Sigmoid colon (tissue), 7 donors: ENCODE results near the gene FIG4. TPM values are rescaled to one million over a fixed set of nuclear protein-coding genes. Genes with fewer than 3 reads are reported as not detected.

Experiments
- DNase-seq: peaks from one replicate; pipeline ENCODE4 v3.0.0-alpha.2; 2019
- H3K27ac ChIP-seq, 4 donors: fragments of 200-600 bp; sonication (generic); one replicate each; pipeline ENCODE4 v1.5.1; 2016 to 2019; ENCODE audit warnings: mild to moderate bottlenecking in 1 of 4
- H3K27me3 ChIP-seq, 3 donors: fragments of 200-600 bp; sonication (generic); one replicate each; pipeline ENCODE4 v1.5.1; 2019; ENCODE audit warnings: mild to moderate bottlenecking in 1 of 3
- H3K36me3 ChIP-seq, 4 donors: fragments of 200-600 bp; sonication (generic); one replicate each; pipeline ENCODE4 v1.5.1; 2016 to 2019
- H3K4me1 ChIP-seq, 4 donors: fragments of 200-600 bp; sonication (generic); one replicate each; pipeline ENCODE4 v1.5.1; 2017 to 2019
- H3K4me3 ChIP-seq, 4 donors: fragments of 200-600 bp; sonication (generic); one replicate each; pipeline ENCODE4 v1.5.1; 2017 to 2019; ENCODE audit warnings: mild to moderate bottlenecking in 2 of 4, moderate library complexity in 1 of 4
- H3K9me3 ChIP-seq, 4 donors: fragments of 200-600 bp in 3 of 4; sonication (generic) in 3 of 4; one replicate each; pipeline versions ENCODE4 v1.5.1 to v1.6.1; 2013 to 2019
- CTCF ChIP-seq, 4 experiments: fragments of 450-650 bp in 3 of 4; fragments of 200-600 bp in 1 of 4; IDR thresholded peaks; one replicate each; pipeline ENCODE4 v1.5.1; 2016 to 2019; ENCODE audit warnings: antibody characterized with exemption in 4 of 4, mild to moderate bottlenecking in 3 of 4, moderate library complexity in 2 of 4
- EP300 ChIP-seq, 4 donors: sonication (generic); formaldehyde crosslinking; IDR thresholded peaks; one replicate each; pipeline ENCODE4 v1.6.1; 2017; ENCODE audit warnings: antibody characterized with exemption in 4 of 4
- POLR2A ChIP-seq, 2 donors: fragments of 450-650 bp; IDR thresholded peaks; one replicate each; pipeline ENCODE4 v1.6.1; 2016; ENCODE audit warnings: antibody characterized with exemption in 2 of 2, mild to moderate bottlenecking in 2 of 2, moderate library complexity in 2 of 2
- POLR2AphosphoS5 ChIP-seq, 4 donors: sonication (generic); formaldehyde crosslinking; IDR thresholded peaks; one replicate each; pipeline ENCODE4 v1.6.1; 2017; ENCODE audit warnings: antibody characterized with exemption in 4 of 4
- WGBS, 2 donors: extraction: QIAGEN DNeasy Blood & Tissue Kit; methylation state at CpG; one replicate each; pipeline ENCODE4 v1.1.7; 2013; 5-methylcytosine and 5-hydroxymethylcytosine counted together
- intact Hi-C: fragments of 100-400 bp; cut with DNase I; formaldehyde crosslinking; loops from one replicate; pipeline ENCODE4 v1.15.1; 2023
- polyA plus RNA-seq, 3 donors: library from polyadenylated mRNA; stranded (reverse); fragments of 200-250 nt; gene quantifications; one replicate each; pipeline ENCODE4 v1.2.3, GENCODE V29; 2013
- total RNA-seq, 4 donors: library from RNA; depleted of rRNA; stranded (reverse); fragments of >200 nt; gene quantifications; one replicate each; pipeline ENCODE4 v1.1.0, GENCODE V29; 2016
- donor health status: healthy with polysubstance abuse.
- donor health status: Bipolar disorder and iron deficiency.
- donor health status: healthy.

The FIG4 gene
- total and polyA plus RNA-seq, 7 donors: 9.8 to 24.1 (median 11.9) TPM

GRCh38 chr6:109787312-109787711, 96.2 kb downstream of the FIG4 start:
- 92 to 93% methylated on average over 2 of the region's 2 CpGs for WGBS, 2 donors
- DNase-seq: no peak
- H3K27me3 ChIP-seq: no peaks in the 10 kb centered on the region
- intact Hi-C loops: no loop called here
- no peaks in the 10 kb centered on the region for H3K9me3 ChIP-seq
- no peak overlapping the region for H3K4me3 ChIP-seq
- no peak for TF ChIP-seq CTCF (IDR thresholded peaks at IDR 0.05)
- TF ChIP-seq POLR2A (IDR thresholded peaks at IDR 0.05): no peak
- no peak for TF ChIP-seq EP300 (IDR thresholded peaks at IDR 0.05)
- TF ChIP-seq POLR2AphosphoS5 (IDR thresholded peaks at IDR 0.05): no peak
- peaks cover 0 to 46% (median 0%) of the 10 kb centered on the region in 4 donors for H3K36me3 ChIP-seq
- peaks cover 0 to 11% (median 0%) of the 10 kb centered on the region in 4 donors for H3K4me1 ChIP-seq
- no peak overlapping the region for H3K27ac ChIP-seq

- Histone ChIP-seq H3K9me3 (no peaks in the 10 kb centered on the region), H3K27me3 (no peaks in the 10 kb centered on the region), H3K4me3 (no peak overlapping the region), H3K4me1 (peaks cover 0 to 11% (median 1%) of the 10 kb centered on the region in 4 donors), H3K27ac (no peak overlapping the region), H3K36me3 (peaks cover 0 to 56% (median 0%) of the 10 kb centered on the region in 4 donors)
- no peak for DNase-seq
- intact Hi-C loops: no loop called here
- 96 to 98% methylated on average over 3 of the region's 3 CpGs for WGBS, 2 donors
- TF ChIP-seq POLR2A (IDR thresholded peaks at IDR 0.05) (no peak), EP300 (IDR thresholded peaks at IDR 0.05) (no peak), CTCF (IDR thresholded peaks at IDR 0.05) (no peak), POLR2AphosphoS5 (IDR thresholded peaks at IDR 0.05) (no peak)
Observed at GRCh38 chr6:109788687-109789086, 97.6 kb downstream of the FIG4 start.

DNA sequence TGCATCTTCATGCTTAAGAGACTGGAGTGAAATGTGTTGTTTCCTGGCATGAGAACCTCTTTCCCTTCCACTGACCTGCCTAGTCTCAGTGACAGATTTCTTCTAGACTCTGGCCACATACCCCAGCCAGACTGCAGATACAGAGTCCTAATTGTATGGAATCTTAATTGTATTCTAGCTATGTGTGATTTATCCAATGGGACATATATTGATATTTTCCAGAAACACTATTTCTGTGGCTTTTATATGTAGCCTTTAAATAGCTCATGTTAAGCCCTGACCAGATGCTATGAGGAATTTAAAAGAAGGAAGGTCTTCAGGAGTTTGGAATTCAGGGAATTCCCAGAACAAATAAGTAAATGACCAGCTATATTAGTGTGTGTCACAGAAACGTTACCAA, 99.0 kb downstream of the FIG4 start:
- Histone ChIP-seq H3K4me1 (peaks cover 0 to 11% (median 3%) of the 10 kb centered on the region in 4 donors), H3K27ac (no peak overlapping the region), H3K27me3 (no peaks in the 10 kb centered on the region), H3K36me3 (peaks cover 0 to 58% (median 0%) of the 10 kb centered on the region in 4 donors), H3K9me3 (no peaks in the 10 kb centered on the region), H3K4me3 (no peak overlapping the region)
- no peak for DNase-seq
- TF ChIP-seq CTCF (IDR thresholded peaks at IDR 0.05) (no peak), EP300 (IDR thresholded peaks at IDR 0.05) (no peak), POLR2A (IDR thresholded peaks at IDR 0.05) (no peak)
- intact Hi-C loops: no loop called here
- WGBS, 2 donors: 59 to 66% methylated on average over 1 of the region's 1 CpG

DNA sequence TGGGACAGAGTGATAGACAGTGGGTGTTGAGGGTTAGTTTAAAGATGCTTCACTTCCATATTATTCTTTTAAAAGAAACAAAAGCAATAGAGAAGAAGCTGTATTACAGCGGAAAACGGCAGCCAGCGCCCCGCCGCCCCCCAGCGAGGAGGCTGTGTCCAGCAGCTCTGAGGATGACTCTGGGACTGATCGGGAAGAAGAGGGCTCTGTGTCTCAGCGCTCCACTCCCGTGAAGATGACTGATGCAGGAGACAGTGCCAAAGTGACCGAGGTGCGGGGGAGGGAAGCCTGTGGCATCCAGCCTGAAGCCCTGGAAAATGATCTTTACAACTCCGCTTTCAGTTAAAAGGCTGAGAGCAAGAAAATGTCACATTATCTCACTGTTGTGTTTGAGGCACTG, 100.2 kb downstream of the FIG4 start:
- intact Hi-C loops: no loop called here
- 94 to 97% methylated on average over 12 of the region's 12 CpGs for WGBS, 2 donors

More for the DNA sequence above, 100.2 kb downstream of the FIG4 start:
- TF ChIP-seq POLR2A (IDR thresholded peaks at IDR 0.05): no peak
- no peak for TF ChIP-seq CTCF (IDR thresholded peaks at IDR 0.05)
- no peak for TF ChIP-seq EP300 (IDR thresholded peaks at IDR 0.05)
- no peak for TF ChIP-seq POLR2AphosphoS5 (IDR thresholded peaks at IDR 0.05)
- Histone ChIP-seq H3K4me1 (peaks cover 0 to 11% (median 3%) of the 10 kb centered on the region in 4 donors), H3K9me3 (no peaks in the 10 kb centered on the region), H3K4me3 (no peak overlapping the region), H3K27ac (no peak overlapping the region), H3K27me3 (no peaks in the 10 kb centered on the region), H3K36me3 (peaks cover 0 to 49% (median 0%) of the 10 kb centered on the region in 4 donors)
- no peak for DNase-seq
